Measurements from ENCODE around the gene GTF3C5.
"Not testable (repeated sequence)": the region's sequence is repeated elsewhere in the genome, so short reads cannot be mapped to it uniquely, and the experiment has no call there.

Gene GTF3C5

GRCh38 chr9:133090752-133091385, 60.1 kb downstream of the GTF3C5 start:
- no peak overlapping the region for H3K4me3 ChIP-seq (ENCODE audit: control insufficient read depth, low read depth, low read length)
- no peak for TF ChIP-seq CTCF (conservative IDR thresholded peaks at IDR 0.05; ENCODE audit: control insufficient read depth, insufficient read depth, low read depth, low read length)
- no peak for DNase-seq (ENCODE audit: low read depth)

GRCh38 chr9:133094351-133094750, 63.6 kb downstream of the GTF3C5 start:
- DNase-seq (ENCODE audit: low read depth); H3K4me3 ChIP-seq (ENCODE audit: control insufficient read depth, low read depth, low read length): not testable (repeated sequence)

GRCh38 chr9:133094842-133095393, 64.1 kb downstream of the GTF3C5 start:
- no peak for DNase-seq (ENCODE audit: low read depth)
- no peak for TF ChIP-seq CTCF (conservative IDR thresholded peaks at IDR 0.05; ENCODE audit: control insufficient read depth, insufficient read depth, low read depth, low read length)
- no peak overlapping the region for H3K4me3 ChIP-seq (ENCODE audit: control insufficient read depth, low read depth, low read length)

GRCh38 chr9:133098104-133098754, 67.4 kb downstream of the GTF3C5 start:
- no peak for DNase-seq (ENCODE audit: low read depth)
- H3K4me3 ChIP-seq (ENCODE audit: control insufficient read depth, low read depth, low read length), result no peak overlapping the region
- TF ChIP-seq CTCF (conservative IDR thresholded peaks at IDR 0.05; ENCODE audit: control insufficient read depth, insufficient read depth, low read depth, low read length), result no peak

GRCh38 chr9:133098871-133099270, 68.1 kb downstream of the GTF3C5 start:
- DNase-seq (ENCODE audit: low read depth), result no peak
- no peak for TF ChIP-seq CTCF (conservative IDR thresholded peaks at IDR 0.05; ENCODE audit: control insufficient read depth, insufficient read depth, low read depth, low read length)
- no peak overlapping the region for H3K4me3 ChIP-seq (ENCODE audit: control insufficient read depth, low read depth, low read length)

GRCh38 chr9:133099726-133100505, 69.1 kb downstream of the GTF3C5 start:
- no peak for DNase-seq (ENCODE audit: low read depth)
- TF ChIP-seq CTCF (conservative IDR thresholded peaks at IDR 0.05; ENCODE audit: control insufficient read depth, insufficient read depth, low read depth, low read length), result no peak
- no peak overlapping the region for H3K4me3 ChIP-seq (ENCODE audit: control insufficient read depth, low read depth, low read length)
